Heart left ventricle (tissue), 13 donors: ENCODE results near the gene LBP.

Source experiments
- POLR2A ChIP-seq, 2 donors: fragments of 450-650 bp; IDR thresholded peaks; one replicate each; pipeline ENCODE4 v1.6.1; 2017; ENCODE audit warnings: antibody characterized with exemption in 2 of 2, mild to moderate bottlenecking in 2 of 2, moderate library complexity in 2 of 2
- TF ChIP-seq, protein P1 (sequence below), 12 donors: fragments of 200-600 bp; sonication (generic) in 4 of 12; IDR thresholded peaks; one replicate each; pipeline versions ENCODE4 v1.5.0 to v1.8.0; 2018 to 2022; ENCODE audit warnings: antibody characterized with exemption in 12 of 12, mild to moderate bottlenecking in 5 of 12
- donor health status: ischemic (EF 13 %, LVEDD 7.1; RV severe dilation, severe dysfunction).
- donor health status: DM: no; HTN: yes; CAD: no.
- donor health status: DM: no; HTN: no; CAD: no.
- donor health status: ischemic (EF 25% LVEDD 6.9; RV normal size, moderate dysfunction).
- donor health status: ischemic (EF 25% LVEDD 5.7; RV mildly dilated, moderate dysfunction).
- donor health status: ischemic (EF 35%, LVEDD 5.7; RV mildly dilated, moderate dysfunction).
- donor health status: nonischemic (EF 11% LVEDD 7.7; RV severe dilation, severe dysfunction).
- donor health status: DM: yes; HTN: yes; CAD: no.
- donor health status: PGD.
- donor health status: ischemic (EF 29% LVEDD 5.4; RV normal size, mild dysfunction).
- donor health status: nonischemic (EF 23%, LVEDD 6.1; RV moderate dilation, normal function).

- TF ChIP-seq, protein P1, sequence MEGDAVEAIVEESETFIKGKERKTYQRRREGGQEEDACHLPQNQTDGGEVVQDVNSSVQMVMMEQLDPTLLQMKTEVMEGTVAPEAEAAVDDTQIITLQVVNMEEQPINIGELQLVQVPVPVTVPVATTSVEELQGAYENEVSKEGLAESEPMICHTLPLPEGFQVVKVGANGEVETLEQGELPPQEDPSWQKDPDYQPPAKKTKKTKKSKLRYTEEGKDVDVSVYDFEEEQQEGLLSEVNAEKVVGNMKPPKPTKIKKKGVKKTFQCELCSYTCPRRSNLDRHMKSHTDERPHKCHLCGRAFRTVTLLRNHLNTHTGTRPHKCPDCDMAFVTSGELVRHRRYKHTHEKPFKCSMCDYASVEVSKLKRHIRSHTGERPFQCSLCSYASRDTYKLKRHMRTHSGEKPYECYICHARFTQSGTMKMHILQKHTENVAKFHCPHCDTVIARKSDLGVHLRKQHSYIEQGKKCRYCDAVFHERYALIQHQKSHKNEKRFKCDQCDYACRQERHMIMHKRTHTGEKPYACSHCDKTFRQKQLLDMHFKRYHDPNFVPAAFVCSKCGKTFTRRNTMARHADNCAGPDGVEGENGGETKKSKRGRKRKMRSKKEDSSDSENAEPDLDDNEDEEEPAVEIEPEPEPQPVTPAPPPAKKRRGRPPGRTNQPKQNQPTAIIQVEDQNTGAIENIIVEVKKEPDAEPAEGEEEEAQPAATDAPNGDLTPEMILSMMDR (IDR thresholded peaks at IDR 0.05) = no peak
- no peak for TF ChIP-seq POLR2A (IDR thresholded peaks at IDR 0.05)
Measured at GRCh38 chr20:38424401-38424800, 78.1 kb downstream of the LBP start.
